Measurements from ENCODE around the gene ITGAD.
A peak's percentile ranks its signal among the peaks of the same experiment; 100 is the strongest.

Gene ITGAD

GRCh38 chr16:31475946-31476302 lies 82.8 kb downstream of the ITGAD start:
- peak; percentile 52 for DNase-seq (ENCODE audit: low spot score)
